Medulla oblongata (tissue), 1 donor: ENCODE results near the gene SORL1.

Experiments used
- DNase-seq: peaks from one replicate; pipeline ENCODE4 v3.0.0-alpha.2; 2015; ENCODE audit errors: extremely low spot score

The SORL1 gene

GRCh38 chr11:121655537-121656327, 203.6 kb downstream of the SORL1 start:
- peak; percentile 93 for DNase-seq

GRCh38 chr11:121656328-121657090, 204.4 kb downstream of the SORL1 start:
- no peak for DNase-seq

DNA sequence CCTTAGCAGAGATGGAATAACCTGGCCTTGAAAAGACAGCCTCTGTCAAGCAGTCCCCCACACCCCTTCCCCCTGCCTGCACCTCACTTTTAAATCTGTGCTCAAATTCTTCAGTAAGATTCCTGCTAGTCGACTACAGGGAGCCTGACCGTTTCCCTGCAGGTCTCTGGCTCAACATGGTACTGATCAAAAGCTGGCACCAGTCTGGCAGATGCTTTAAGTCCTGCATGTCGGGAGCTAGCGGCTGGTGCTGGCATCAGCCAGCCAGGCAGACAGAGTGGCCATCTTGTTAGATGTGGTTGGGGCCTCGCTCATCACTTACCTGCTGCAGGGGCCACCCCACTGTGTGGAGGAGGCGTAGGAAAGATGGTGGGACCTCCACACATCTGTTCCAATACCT, 205.0 kb downstream of the SORL1 start:
- DNase-seq, result no peak

- no peak for DNase-seq
Observed at GRCh38 chr11:121659811-121660210, 207.7 kb downstream of the SORL1 start.

DNA sequence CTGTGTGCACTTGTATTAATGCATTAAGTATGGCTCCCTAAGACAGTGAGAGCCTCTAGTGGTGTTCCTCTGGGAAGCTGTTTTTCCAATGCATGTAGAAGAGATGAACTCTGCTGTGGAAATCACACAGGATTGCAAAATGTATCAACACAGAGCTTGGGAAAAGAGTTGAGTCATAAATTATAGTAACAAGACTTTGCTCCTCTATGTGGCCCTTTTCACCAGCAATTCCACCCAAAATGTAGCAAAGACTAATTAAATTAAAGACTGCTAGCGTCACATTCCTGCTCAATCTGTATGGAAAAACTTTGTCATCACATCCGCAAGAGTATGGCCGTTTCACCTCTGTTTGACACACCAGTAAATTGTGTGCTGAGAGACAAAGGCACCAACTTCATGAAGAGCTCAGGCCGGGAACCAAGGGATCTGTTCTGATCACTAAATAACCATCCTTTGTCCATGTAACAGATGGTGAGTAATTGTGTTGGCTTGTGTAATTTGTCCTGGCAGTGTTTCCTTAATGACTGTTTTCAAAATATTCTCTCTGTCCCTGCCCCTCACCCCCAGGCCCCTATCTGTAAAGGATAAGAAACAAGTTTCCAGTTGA, 209.9 kb downstream of the SORL1 start:
- DNase-seq, result no peak

- DNase-seq, result no peak
Observed at GRCh38 chr11:121664144-121664543, 212.0 kb downstream of the SORL1 start.

DNA sequence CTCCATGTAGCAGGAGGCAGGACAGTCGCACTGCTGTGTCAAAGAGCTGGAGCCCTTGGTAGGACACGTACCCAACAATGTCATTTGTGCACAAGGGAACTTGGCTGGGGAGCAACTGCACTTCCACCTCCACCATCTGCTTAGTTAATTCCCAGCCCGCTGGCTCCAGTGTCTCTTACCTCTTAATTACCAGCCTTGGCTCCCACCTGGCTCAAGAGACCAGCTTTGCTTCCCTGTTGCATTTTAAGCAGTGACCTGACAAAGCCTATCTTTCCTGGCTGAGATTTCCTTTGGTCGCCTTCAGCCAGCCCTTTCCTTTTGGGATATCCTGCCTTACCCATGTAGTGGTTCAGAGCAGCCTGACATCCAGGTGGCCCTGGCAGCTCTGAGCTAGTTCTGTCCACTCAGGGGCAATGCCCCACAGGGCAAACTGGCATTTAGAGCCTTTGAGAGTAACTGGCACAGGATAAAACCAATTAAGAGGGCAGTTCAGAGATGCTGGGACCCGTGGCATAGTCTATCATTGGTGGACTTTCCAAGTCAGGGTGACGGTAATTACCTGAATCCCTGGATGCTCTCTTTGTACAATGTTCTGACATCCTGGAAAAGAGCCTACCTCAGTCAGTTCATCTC, 213.2 kb downstream of the SORL1 start:
- no peak for DNase-seq

GRCh38 chr11:121667836-121668235, 215.7 kb downstream of the SORL1 start:
- no peak for DNase-seq

DNA sequence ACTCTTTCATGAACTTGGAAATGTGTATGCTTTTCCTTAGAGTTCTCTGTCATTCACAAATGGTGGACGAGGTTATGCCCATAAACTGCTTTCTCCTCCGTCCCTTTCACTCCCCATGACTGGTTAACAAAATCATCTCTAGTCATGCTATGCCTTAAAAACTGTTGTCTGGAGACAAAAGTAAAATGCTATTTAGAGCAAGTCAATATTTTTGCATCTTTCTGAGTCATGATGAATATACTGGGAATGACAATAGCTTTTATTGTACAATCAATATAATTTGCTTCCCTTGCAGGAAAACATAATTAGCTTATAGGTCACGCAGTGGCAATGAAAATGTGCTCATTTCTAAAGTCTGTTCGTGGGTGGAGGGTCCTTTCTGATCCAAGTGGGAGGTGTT, 217.3 kb downstream of the SORL1 start:
- no peak for DNase-seq

DNA sequence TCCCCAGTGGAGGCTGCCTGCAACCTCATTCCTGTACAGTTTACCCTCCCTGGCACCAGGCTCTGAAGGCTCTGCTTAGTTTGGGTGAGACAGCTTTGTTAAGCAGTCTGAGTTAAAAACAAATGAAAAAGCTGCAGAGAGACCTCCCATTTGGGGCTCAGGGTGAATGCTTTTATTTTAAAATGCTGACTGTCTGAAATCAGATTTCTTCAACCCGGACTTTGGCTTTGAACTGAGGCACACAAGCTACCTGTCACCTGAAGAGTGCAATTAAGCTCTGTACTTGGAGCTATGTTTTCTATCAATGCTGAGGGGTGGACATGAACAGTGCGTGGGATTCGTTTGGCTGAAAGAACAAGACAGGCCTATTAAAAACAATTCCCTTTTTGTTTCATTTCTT, 218.2 kb downstream of the SORL1 start:
- no peak for DNase-seq

GRCh38 chr11:121670805-121671282, 218.7 kb downstream of the SORL1 start:
- DNase-seq, result peak; percentile 37

DNA sequence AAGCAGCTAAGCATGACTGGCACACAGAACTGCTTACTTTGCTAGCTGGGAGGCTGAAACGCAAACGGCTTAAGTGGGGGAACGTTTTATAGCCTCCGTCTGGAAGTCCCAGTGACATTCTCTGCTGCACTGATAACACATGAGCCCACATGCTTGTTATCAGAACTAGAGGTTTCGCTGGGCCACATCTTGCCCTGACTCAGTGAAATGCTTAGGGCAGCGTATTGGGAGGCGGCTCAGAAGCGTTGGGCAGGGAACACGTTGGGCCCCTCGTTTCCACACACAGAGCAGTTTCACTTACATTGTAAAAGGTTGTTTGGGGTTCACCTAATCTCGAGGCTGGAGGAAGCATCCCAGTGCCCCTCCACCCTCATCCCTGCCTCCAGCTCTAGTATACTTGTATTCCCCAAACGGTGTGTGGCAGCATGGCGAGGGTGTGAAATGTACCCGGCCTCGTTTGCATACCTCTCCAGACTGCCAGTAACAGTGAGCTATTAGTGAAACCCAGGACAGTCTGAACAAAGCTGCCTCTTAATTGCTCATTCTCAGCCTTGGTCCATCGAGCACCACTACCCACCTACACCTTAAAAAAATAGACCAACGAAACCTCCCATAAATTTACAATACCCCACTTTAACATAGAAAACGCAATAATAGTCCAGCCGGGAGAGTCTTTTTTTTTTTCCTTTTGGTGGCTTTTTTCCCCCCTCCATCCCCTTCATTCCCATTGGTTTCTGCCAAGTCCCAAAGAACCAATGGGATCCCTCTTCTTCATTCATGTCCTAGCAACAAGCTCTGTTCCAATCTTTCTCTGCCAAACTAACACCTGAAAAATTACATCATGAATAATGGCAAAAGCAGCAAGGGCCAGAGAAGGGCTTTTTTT, 219.4 kb downstream of the SORL1 start:
- DNase-seq, result peak; percentile 80

DNA sequence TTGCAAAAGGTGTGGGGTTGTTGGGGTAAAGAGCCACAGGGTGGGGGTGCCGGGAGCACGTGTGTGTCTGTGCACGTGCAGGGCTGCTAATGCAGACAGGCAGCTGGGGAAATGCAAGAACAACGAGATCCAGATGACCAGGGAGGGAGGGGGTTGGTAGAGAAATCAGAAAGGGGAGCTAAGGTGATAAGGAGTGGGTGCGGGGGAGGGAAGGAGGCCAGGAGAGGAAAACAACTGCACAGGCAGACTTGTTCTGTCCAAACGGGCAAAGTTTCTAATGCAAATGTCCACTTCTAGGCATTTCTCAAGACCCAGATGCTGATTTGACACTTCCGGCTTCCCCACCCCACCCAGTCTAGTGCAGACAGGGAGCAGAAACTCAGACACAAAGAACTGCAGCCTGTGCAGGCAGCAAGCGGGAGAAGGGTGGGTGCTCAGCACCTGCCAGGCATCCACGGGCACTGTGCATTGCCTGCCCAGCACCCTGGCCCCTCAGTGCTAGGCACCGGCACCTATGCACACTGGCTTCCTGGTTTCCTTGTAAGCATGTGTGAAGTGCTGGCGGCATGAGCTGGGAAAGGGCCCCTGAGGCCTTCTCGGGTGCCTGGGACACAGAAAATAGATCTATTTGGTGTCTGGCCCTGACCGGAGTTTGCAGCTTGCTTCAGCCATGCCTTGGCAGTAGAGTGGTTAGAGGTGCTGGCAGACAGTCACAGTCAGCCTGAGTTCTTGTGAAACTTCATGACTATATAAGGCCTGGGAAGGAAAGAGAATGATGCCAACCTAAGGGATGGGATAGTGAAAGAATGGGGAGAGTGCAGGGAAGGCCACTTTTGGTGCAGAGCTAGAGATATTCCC, 220.7 kb downstream of the SORL1 start:
- DNase-seq, result no peak

- no peak for DNase-seq
Observed at GRCh38 chr11:121681550-121682268, 229.6 kb downstream of the SORL1 start.
